ENCODE data around the gene DIO3. TPM values are rescaled to one million over a fixed set of nuclear protein-coding genes. Genes with fewer than 3 reads are reported as not detected.

DIO3 gene
- total RNA-seq, 2 donors from 2014 or later, result 24.2 to 60.5 TPM

GRCh38 chr14:101599234-101599885 lies 38.1 kb downstream of the DIO3 start:
- no peak overlapping the region for H3K27ac ChIP-seq (ENCODE audit: low read depth, low read length)
- Mint-ChIP-seq H3K4me3 (no peak overlapping the region), H3K27ac (no peak overlapping the region), H3K27me3 (ENCODE audit: insufficient read depth) (peaks cover 26% of the 10 kb centered on the region), H3K9me3 (peaks cover 25% of the 10 kb centered on the region), H3K4me1 (no peaks in the 10 kb centered on the region), H3K36me3 (ENCODE audit: low read depth) (no peaks in the 10 kb centered on the region)
- H3K27me3 ChIP-seq (ENCODE audit: control insufficient read depth, insufficient read depth, low read length, poor library complexity, severe bottlenecking), result no peaks in the 10 kb centered on the region
- no peak for DNase-seq
- TF ChIP-seq CTCF (conservative IDR thresholded peaks at IDR 0.05), result no peak
- no peaks in the 10 kb centered on the region for H3K36me3 ChIP-seq (ENCODE audit: control insufficient read depth, insufficient read depth, low read length)
- H3K9me3 ChIP-seq (ENCODE audit: control insufficient read depth, low read length), result no peaks in the 10 kb centered on the region
- no peak overlapping the region for H3K4me3 ChIP-seq (ENCODE audit: low read length)
- H3K4me1 ChIP-seq (ENCODE audit: control insufficient read depth, insufficient read depth, low read length), result no peaks in the 10 kb centered on the region
- no peak overlapping the region for H3K9ac ChIP-seq (ENCODE audit: extremely low read depth, low read length, poor library complexity, severe bottlenecking)
- 88 to 91% methylated on average over 7 to 13 of the region's 13 CpGs for WGBS, 2 experiments (ENCODE audit: insufficient coverage in 1 of 2, insufficient read length in 1 of 2)

- H3K4me3 Mint-ChIP-seq, result no peak overlapping the region
- H3K9ac ChIP-seq (ENCODE audit: extremely low read depth, low read length, poor library complexity, severe bottlenecking), result no peak overlapping the region
- DNase-seq, result no peak
- no peaks in the 10 kb centered on the region for H3K36me3 Mint-ChIP-seq (ENCODE audit: low read depth)
- H3K36me3 ChIP-seq (ENCODE audit: control insufficient read depth, insufficient read depth, low read length), result no peaks in the 10 kb centered on the region
- peaks cover 23% of the 10 kb centered on the region for H3K9me3 Mint-ChIP-seq
- H3K27ac Mint-ChIP-seq, result no peak overlapping the region
- no peaks in the 10 kb centered on the region for H3K27me3 ChIP-seq (ENCODE audit: control insufficient read depth, insufficient read depth, low read length, poor library complexity, severe bottlenecking)
- H3K4me3 ChIP-seq (ENCODE audit: low read length), result no peak overlapping the region
- no peaks in the 10 kb centered on the region for H3K9me3 ChIP-seq (ENCODE audit: control insufficient read depth, low read length)
- H3K4me1 ChIP-seq (ENCODE audit: control insufficient read depth, insufficient read depth, low read length), result no peaks in the 10 kb centered on the region
- H3K4me1 Mint-ChIP-seq, result no peaks in the 10 kb centered on the region
- no peak for TF ChIP-seq CTCF (conservative IDR thresholded peaks at IDR 0.05)
- no peak overlapping the region for H3K27ac ChIP-seq (ENCODE audit: low read depth, low read length)
- H3K27me3 Mint-ChIP-seq (ENCODE audit: insufficient read depth), result peaks cover 25% of the 10 kb centered on the region
- WGBS, 2 experiments (ENCODE audit: insufficient coverage in 1 of 2, insufficient read length in 1 of 2), result 87 to 92% methylated on average over 4 to 7 of the region's 7 CpGs
These were observed 39.1 kb downstream of the DIO3 start for GRCh38 chr14:101600336-101600890.

- H3K27me3 ChIP-seq (ENCODE audit: control insufficient read depth, insufficient read depth, low read length, poor library complexity, severe bottlenecking), result no peaks in the 10 kb centered on the region
- H3K27me3 Mint-ChIP-seq (ENCODE audit: insufficient read depth), result peaks cover 28% of the 10 kb centered on the region
- no peak overlapping the region for H3K4me3 Mint-ChIP-seq
- no peak overlapping the region for H3K27ac ChIP-seq (ENCODE audit: low read depth, low read length)
- H3K4me1 Mint-ChIP-seq, result no peaks in the 10 kb centered on the region
- TF ChIP-seq CTCF (conservative IDR thresholded peaks at IDR 0.05), result no peak
- H3K4me1 ChIP-seq (ENCODE audit: control insufficient read depth, insufficient read depth, low read length), result no peaks in the 10 kb centered on the region
- DNase-seq, result peak; percentile 31
- no peak overlapping the region for H3K27ac Mint-ChIP-seq
- H3K9me3 Mint-ChIP-seq, result peaks cover 19% of the 10 kb centered on the region
- H3K9me3 ChIP-seq (ENCODE audit: control insufficient read depth, low read length), result no peaks in the 10 kb centered on the region
- no peak overlapping the region for H3K9ac ChIP-seq (ENCODE audit: extremely low read depth, low read length, poor library complexity, severe bottlenecking)
- no peaks in the 10 kb centered on the region for H3K36me3 Mint-ChIP-seq (ENCODE audit: low read depth)
- no peak overlapping the region for H3K4me3 ChIP-seq (ENCODE audit: low read length)
- 91% methylated on average over 4 to 12 of the region's 12 CpGs for WGBS, 2 experiments (ENCODE audit: insufficient coverage in 1 of 2, insufficient read length in 1 of 2)
- no peaks in the 10 kb centered on the region for H3K36me3 ChIP-seq (ENCODE audit: control insufficient read depth, insufficient read depth, low read length)
These were observed 39.8 kb downstream of the DIO3 start for GRCh38 chr14:101600891-101601605.
